Endothelial cell of umbilical vein (primary cell): ENCODE results near the gene PAX5. TPM values are rescaled to one million over a fixed set of nuclear protein-coding genes. Genes with fewer than 3 reads are reported as not detected.

Experiments
- BruUV-seq: library from RNA; stranded (reverse); fragments of 400-500 nt; replicated peaks from 2 replicates; lab custom pipeline; 2021; lab: Mats Ljungman, UMichigan
- CTCF ChIA-PET: fragments of 300-600, 350-600 bp; sonication (Branson Sonifier 250); formaldehyde crosslinking; loops from one replicate; lab custom pipeline; 2021; ENCODE audit warnings: antibody characterized with exemption, inconsistent platforms; lab: Charles Lee
- POLR2A ChIA-PET: fragments of 300-600, 350-600 bp; sonication (Branson Sonifier 250); formaldehyde crosslinking; loops from one replicate; lab custom pipeline; 2021; ENCODE audit warnings: antibody characterized with exemption, inconsistent platforms; lab: Charles Lee
- DNase-seq: peaks from one replicate; pipeline ENCODE4 v3.0.0-alpha.2; 2011; ENCODE audit warnings: low read depth, low spot score
- FAIRE-seq: peaks from 2 replicates; lab custom pipeline; 2011; peaks lifted over from hg19 to GRCh38; lab: Jason Lieb, UNC
- H2AFZ ChIP-seq: 2 replicates; pipeline ENCODE4 v1.6.0; 2012; ENCODE audit warnings: low read depth, low read length, control low read depth, inconsistent platforms
- H3K27ac ChIP-seq: 2 replicates; pipeline ENCODE4 v1.5.1; 2011; ENCODE audit warnings: low read depth, mild to moderate bottlenecking, control low read depth, low read length, moderate library complexity; ENCODE audit not compliant: insufficient read depth
- H3K27me3 ChIP-seq, 2 experiments: 2 replicates each; pipeline versions ENCODE4 v1.6.0 to v1.6.1; 2011; ENCODE audit warnings: low read length in 2 of 2, mixed read lengths in 1 of 2; ENCODE audit not compliant: control insufficient read depth in 2 of 2, insufficient read depth in 2 of 2
- H3K36me3 ChIP-seq, 2 experiments: 2 replicates in 1 of 2; 3 replicates in 1 of 2; pipeline ENCODE4 v1.5.1; 2011; ENCODE audit warnings: low read length in 2 of 2, mild to moderate bottlenecking in 1 of 2, moderate library complexity in 1 of 2; ENCODE audit not compliant: control insufficient read depth in 2 of 2, insufficient read depth in 2 of 2; ENCODE audit errors: extremely low read depth in 1 of 2
- H3K4me1 ChIP-seq: 3 replicates; pipeline ENCODE4 v1.5.1; 2011; ENCODE audit warnings: mild to moderate bottlenecking, low read length; ENCODE audit not compliant: control insufficient read depth, insufficient read depth; ENCODE audit errors: extremely low read depth
- H3K4me2 ChIP-seq: 2 replicates; pipeline ENCODE4 v1.6.1; 2011; ENCODE audit warnings: low read length, control low read depth, mixed read lengths; ENCODE audit not compliant: insufficient read depth
- H3K4me3 ChIP-seq, 3 experiments: fragments of 200-600 bp in 1 of 3; sonication (generic), shearing (Covaris generic) in 1 of 3; replicated peaks in 1 of 3; 2 replicates each; pipeline ENCODE4 v1.5.1; 2011 to 2016; ENCODE audit warnings: control low read depth in 3 of 3, low read length in 3 of 3, mild to moderate bottlenecking in 2 of 3, inconsistent platforms in 1 of 3, low read depth in 1 of 3, moderate library complexity in 1 of 3; ENCODE audit not compliant: insufficient read depth in 1 of 3
- H3K79me2 ChIP-seq: 2 replicates; pipeline ENCODE4 v1.6.0; 2012; ENCODE audit warnings: low read length, inconsistent platforms; ENCODE audit not compliant: control insufficient read depth, insufficient read depth
- H3K9ac ChIP-seq: replicated peaks from 2 replicates; pipeline ENCODE3; 2011; ENCODE audit warnings: low read length, control low read depth; ENCODE audit not compliant: insufficient read depth; ENCODE audit errors: extremely low read depth
- H3K9me1 ChIP-seq: replicated peaks from 3 replicates; pipeline ENCODE4 v1.6.0; 2011; ENCODE audit warnings: mild to moderate bottlenecking, low read length; ENCODE audit not compliant: control insufficient read depth, insufficient read depth; ENCODE audit errors: extremely low read depth
- H3K9me3 ChIP-seq: replicated peaks from 2 replicates; pipeline ENCODE4 v1.5.1; 2012; ENCODE audit warnings: low read length, inconsistent platforms; ENCODE audit not compliant: control insufficient read depth, insufficient read depth
- H4K20me1 ChIP-seq: replicated peaks from 2 replicates; pipeline ENCODE3; 2011; ENCODE audit warnings: mild to moderate bottlenecking, low read length; ENCODE audit not compliant: control insufficient read depth, insufficient read depth; ENCODE audit errors: extremely low read depth
- CTCF ChIP-seq, 2 donors: IDR thresholded peaks; 1 replicate in 1 of 2; 2 replicates in 1 of 2; pipeline ENCODE4 v1.5.1; 2011; ENCODE audit warnings: low read length in 2 of 2, mild to moderate bottlenecking in 2 of 2, moderate library complexity in 2 of 2, control low read depth in 1 of 2, inconsistent platforms in 1 of 2, low read depth in 1 of 2; ENCODE audit not compliant: insufficient read depth in 1 of 2; ENCODE audit errors: extremely low read depth in 1 of 2
- EZH2 ChIP-seq: IDR thresholded peaks from 2 replicates; pipeline ENCODE4 v1.6.1; 2012; ENCODE audit warnings: borderline replicate concordance, low read depth, mild to moderate bottlenecking, moderate library complexity, low read length, inconsistent platforms; ENCODE audit not compliant: severe bottlenecking
- FOS ChIP-seq: IDR thresholded peaks from 2 replicates; pipeline ENCODE4 v1.6.1; 2011; ENCODE audit warnings: mild to moderate bottlenecking, low read length, moderate library complexity, borderline replicate concordance; ENCODE audit not compliant: insufficient read depth
- GATA2 ChIP-seq: IDR thresholded peaks from 2 replicates; pipeline ENCODE4 v1.7.0; 2011; ENCODE audit warnings: low read depth, mild to moderate bottlenecking, moderate library complexity, mixed read lengths, low read length; ENCODE audit not compliant: insufficient read length, insufficient read depth
- JUN ChIP-seq: IDR thresholded peaks from 2 replicates; pipeline ENCODE4 v1.6.1; 2011; ENCODE audit warnings: borderline replicate concordance, low read depth; ENCODE audit not compliant: insufficient read length, insufficient read depth
- MAX ChIP-seq: IDR thresholded peaks from 2 replicates; pipeline ENCODE4 v1.6.1; 2011; ENCODE audit not compliant: insufficient read depth, insufficient read length
- MYC ChIP-seq: IDR thresholded peaks from one replicate; pipeline ENCODE4 v1.6.1; 2011; ENCODE audit warnings: mild to moderate bottlenecking, low read depth, low read length
- POLR2A ChIP-seq: IDR thresholded peaks from 2 replicates; pipeline ENCODE4 v1.6.1; 2012; ENCODE audit warnings: low read depth, mild to moderate bottlenecking, control low read depth, low read length
- POLR2AphosphoS5 ChIP-seq: IDR thresholded peaks from 2 replicates; pipeline ENCODE4 v1.6.1; 2012; ENCODE audit warnings: low read depth, mild to moderate bottlenecking, control low read depth, low read length, moderate library complexity; ENCODE audit not compliant: insufficient read depth
- dilution Hi-C: fragments of 300-500 bp; cut with MboI; formaldehyde crosslinking; loops from one replicate; pipeline ENCODE4 v1.15.0; 2019; ENCODE audit warnings: low sequenced_read_pairs; ENCODE audit not compliant: extremely low pct_ligation_motif_present
- intact Hi-C: fragments of 100-400 bp; cut with micrococcal nuclease; formaldehyde crosslinking; loops from one replicate; pipeline ENCODE4 v1.10.0; 2022
- polyA plus RNA-seq, 4 experiments: library from polyadenylated mRNA; depleted of rRNA in 3 of 4; stranded (reverse) in 3 of 4; unstranded in 1 of 4; fragments of >200 nt; gene quantifications; 2 replicates each; pipeline versions ENCODE4 v1.2.1 to v1.2.3, GENCODE V29; 2011 to 2012; ENCODE audit warnings: missing spikeins in 1 of 4
- total RNA-seq: library from RNA; stranded (reverse); gene quantifications from 2 replicates; pipeline ENCODE4 v1.2.3, GENCODE V29; 2021

The PAX5 gene
- total and polyA plus RNA-seq, 2 donors (not counting 3 experiments of a cell fraction or from before 2014, with no cell fraction given) = not detected

GRCh38 chr9:36939214-36939613 is 94.9 kb downstream of the PAX5 start:
- Histone ChIP-seq H3K9me1 (no peaks in the 10 kb centered on the region), H3K36me3 (no peaks in the 10 kb centered on the region), H3K27me3 (peaks cover 17 to 18% of the 10 kb centered on the region in 2 experiments), H3K4me2 (no peak overlapping the region), H3K4me1 (no peaks in the 10 kb centered on the region), H2AFZ (no peak overlapping the region), H3K9me3 (no peaks in the 10 kb centered on the region), H3K27ac (no peak overlapping the region), H4K20me1 (no peaks in the 10 kb centered on the region), H3K4me3 (no peak overlapping the region), H3K9ac (no peak overlapping the region), H3K79me2 (no peaks in the 10 kb centered on the region)
- dilution Hi-C loops (no loop called here), intact Hi-C loops (no loop called here)
- ChIA-PET CTCF (no interaction called here), POLR2A (no interaction called here)
- DNase-seq (no peak), FAIRE-seq (no peak)
- no peak for TF ChIP-seq POLR2AphosphoS5
- no peak for TF ChIP-seq GATA2
- TF ChIP-seq EZH2 = no peak
- TF ChIP-seq JUN = no peak
- no peak for TF ChIP-seq MYC
- no peak for TF ChIP-seq POLR2A
- TF ChIP-seq FOS = no peak
- no peak for TF ChIP-seq MAX
- no peak for TF ChIP-seq CTCF (IDR thresholded peaks at IDR 0.05; ENCODE audit: extremely low read depth in 1 of 2, insufficient read depth in 1 of 2, low read depth in 1 of 2, low read length in 2 of 2)
- BruUV-seq = no TSS peak
